ENCODE results near the gene FGF14.
"Not testable (repeated sequence)": the region's sequence is repeated elsewhere in the genome, so short reads cannot be mapped to it uniquely, and the experiment has no call there.

The FGF14 gene

GRCh38 chr13:102090532-102090931 is 311.3 kb downstream of the FGF14 start:
- H3K4me1 ChIP-seq (ENCODE audit: insufficient read depth, poor library complexity, severe bottlenecking), result no peaks in the 10 kb centered on the region
- no peak overlapping the region for H3K27ac ChIP-seq (ENCODE audit: poor library complexity, severe bottlenecking)
- DNase-seq (ENCODE audit: low spot score), result no peak
- H3K36me3 ChIP-seq (ENCODE audit: low read depth), result no peaks in the 10 kb centered on the region
- no peak for ATAC-seq (ENCODE audit: low read depth)
- no peak for TF ChIP-seq CTCF (IDR thresholded peaks at IDR 0.05; ENCODE audit: poor library complexity, severe bottlenecking)
- no peak overlapping the region for H3K4me3 ChIP-seq (ENCODE audit: severe bottlenecking)
- H3K27me3 ChIP-seq (ENCODE audit: insufficient read depth, poor library complexity, severe bottlenecking), result no peaks in the 10 kb centered on the region
- no peaks in the 10 kb centered on the region for H3K9me3 ChIP-seq (ENCODE audit: severe bottlenecking)

GRCh38 chr13:102089722-102090121 is 312.1 kb downstream of the FGF14 start:
- H3K4me1 ChIP-seq (ENCODE audit: insufficient read depth, poor library complexity, severe bottlenecking), result no peaks in the 10 kb centered on the region
- TF ChIP-seq CTCF (IDR thresholded peaks at IDR 0.05; ENCODE audit: poor library complexity, severe bottlenecking), result no peak
- no peak overlapping the region for H3K27ac ChIP-seq (ENCODE audit: poor library complexity, severe bottlenecking)
- H3K36me3 ChIP-seq (ENCODE audit: low read depth), result no peaks in the 10 kb centered on the region
- no peaks in the 10 kb centered on the region for H3K27me3 ChIP-seq (ENCODE audit: insufficient read depth, poor library complexity, severe bottlenecking)
- no peak for DNase-seq (ENCODE audit: low spot score)
- no peak overlapping the region for H3K4me3 ChIP-seq (ENCODE audit: severe bottlenecking)
- no peak for ATAC-seq (ENCODE audit: low read depth)
- H3K9me3 ChIP-seq (ENCODE audit: severe bottlenecking), result no peaks in the 10 kb centered on the region

GRCh38 chr13:102089177-102089576 is 312.7 kb downstream of the FGF14 start:
- Histone ChIP-seq H3K9me3 (ENCODE audit: severe bottlenecking) (no peaks in the 10 kb centered on the region), H3K27me3 (ENCODE audit: insufficient read depth, poor library complexity, severe bottlenecking) (no peaks in the 10 kb centered on the region), H3K36me3 (ENCODE audit: low read depth) (no peaks in the 10 kb centered on the region), H3K4me1 (ENCODE audit: insufficient read depth, poor library complexity, severe bottlenecking) (no peaks in the 10 kb centered on the region), H3K4me3 (ENCODE audit: severe bottlenecking) (no peak overlapping the region), H3K27ac (ENCODE audit: poor library complexity, severe bottlenecking) (no peak overlapping the region)
- DNase-seq (ENCODE audit: low spot score) (no peak), ATAC-seq (ENCODE audit: low read depth) (no peak)
- peak; percentile 42 for TF ChIP-seq CTCF (IDR thresholded peaks at IDR 0.05; ENCODE audit: poor library complexity, severe bottlenecking)

GRCh38 chr13:102073251-102073650 is 328.6 kb downstream of the FGF14 start:
- TF ChIP-seq CTCF (IDR thresholded peaks at IDR 0.05; ENCODE audit: poor library complexity, severe bottlenecking), result no peak
- no peak for ATAC-seq (ENCODE audit: low read depth)
- Histone ChIP-seq H3K4me1 (ENCODE audit: insufficient read depth, poor library complexity, severe bottlenecking) (no peaks in the 10 kb centered on the region), H3K9me3 (ENCODE audit: severe bottlenecking) (no peaks in the 10 kb centered on the region), H3K27me3 (ENCODE audit: insufficient read depth, poor library complexity, severe bottlenecking) (no peaks in the 10 kb centered on the region), H3K4me3 (ENCODE audit: severe bottlenecking) (no peak overlapping the region), H3K36me3 (ENCODE audit: low read depth) (no peaks in the 10 kb centered on the region), H3K27ac (ENCODE audit: poor library complexity, severe bottlenecking) (no peak overlapping the region)
- DNase-seq (ENCODE audit: low spot score), result no peak

GRCh38 chr13:102071711-102072110 is 330.1 kb downstream of the FGF14 start:
- H3K27me3 ChIP-seq (ENCODE audit: insufficient read depth, poor library complexity, severe bottlenecking), result no peaks in the 10 kb centered on the region
- no peak for DNase-seq (ENCODE audit: low spot score)
- ATAC-seq (ENCODE audit: low read depth), result no peak
- TF ChIP-seq CTCF (IDR thresholded peaks at IDR 0.05; ENCODE audit: poor library complexity, severe bottlenecking), result no peak
- H3K36me3 ChIP-seq (ENCODE audit: low read depth), result no peaks in the 10 kb centered on the region
- H3K4me3 ChIP-seq (ENCODE audit: severe bottlenecking), result no peak overlapping the region
- H3K4me1 ChIP-seq (ENCODE audit: insufficient read depth, poor library complexity, severe bottlenecking), result no peaks in the 10 kb centered on the region
- H3K27ac ChIP-seq (ENCODE audit: poor library complexity, severe bottlenecking), result no peak overlapping the region
- H3K9me3 ChIP-seq (ENCODE audit: severe bottlenecking), result no peaks in the 10 kb centered on the region

GRCh38 chr13:102068323-102068722 is 333.5 kb downstream of the FGF14 start:
- not testable (repeated sequence) for H3K4me3 ChIP-seq (ENCODE audit: severe bottlenecking); H3K4me1 ChIP-seq (ENCODE audit: insufficient read depth, poor library complexity, severe bottlenecking); DNase-seq (ENCODE audit: low spot score); ATAC-seq (ENCODE audit: low read depth); H3K36me3 ChIP-seq (ENCODE audit: low read depth); H3K27ac ChIP-seq (ENCODE audit: poor library complexity, severe bottlenecking); H3K9me3 ChIP-seq (ENCODE audit: severe bottlenecking); H3K27me3 ChIP-seq (ENCODE audit: insufficient read depth, poor library complexity, severe bottlenecking)
